Glutamatergic neuron (in vitro differentiated cells): Measurements from ENCODE around the gene NLRP6. TPM values are rescaled to one million over a fixed set of nuclear protein-coding genes. Genes with fewer than 3 reads are reported as not detected.
"Not testable (repeated sequence)": the region's sequence is repeated elsewhere in the genome, so short reads cannot be mapped to it uniquely, and the experiment has no call there.

ENCODE experiments used
- DNase-seq: peaks from one replicate; pipeline ENCODE4 v3.0.0; 2022
- H3K27ac Mint-ChIP-seq: one replicate; pipeline ENCODE4 v1.8.0; 2020; ENCODE audit warnings: mild to moderate bottlenecking, mixed read lengths, inconsistent platforms; ENCODE audit not compliant: unreplicated experiment
- H3K27me3 Mint-ChIP-seq: one replicate; pipeline ENCODE4 v1.8.0; 2020; ENCODE audit warnings: mild to moderate bottlenecking, moderate library complexity, mixed read lengths, inconsistent platforms; ENCODE audit not compliant: unreplicated experiment
- H3K36me3 Mint-ChIP-seq: one replicate; pipeline ENCODE4 v1.8.0; 2020; ENCODE audit warnings: mild to moderate bottlenecking, mixed read lengths, inconsistent platforms; ENCODE audit not compliant: unreplicated experiment
- H3K4me1 Mint-ChIP-seq: one replicate; pipeline ENCODE4 v1.8.0; 2020; ENCODE audit warnings: mild to moderate bottlenecking, low read depth, mixed read lengths, inconsistent platforms; ENCODE audit not compliant: unreplicated experiment
- H3K4me3 Mint-ChIP-seq: one replicate; pipeline ENCODE4 v1.8.0; 2020; ENCODE audit warnings: mild to moderate bottlenecking, mixed read lengths, inconsistent platforms; ENCODE audit not compliant: unreplicated experiment
- H3K9me3 Mint-ChIP-seq: one replicate; pipeline ENCODE4 v1.8.0; 2020; ENCODE audit warnings: mild to moderate bottlenecking, moderate library complexity, mixed read lengths, inconsistent platforms; ENCODE audit not compliant: unreplicated experiment
- total RNA-seq: library from RNA; stranded (reverse); fragmentation: NEBNext Ultra II Directional; extraction: Animal tissue kit (Norgen Biotek cat#: 25700); gene quantifications from one replicate; pipeline ENCODE4 v1.2.1, GENCODE V29; 2021; ENCODE audit not compliant: unreplicated experiment
- TF ChIP-seq, protein P1 (sequence below): fragments of 200-600 bp; sonication (generic); IDR thresholded peaks from one replicate; pipeline ENCODE4 v1.5.0; 2021; ENCODE audit not compliant: partially characterized antibody, unreplicated experiment

NLRP6 gene
- total RNA-seq, 1 donor from 2014 or later, result not detected

DNA sequence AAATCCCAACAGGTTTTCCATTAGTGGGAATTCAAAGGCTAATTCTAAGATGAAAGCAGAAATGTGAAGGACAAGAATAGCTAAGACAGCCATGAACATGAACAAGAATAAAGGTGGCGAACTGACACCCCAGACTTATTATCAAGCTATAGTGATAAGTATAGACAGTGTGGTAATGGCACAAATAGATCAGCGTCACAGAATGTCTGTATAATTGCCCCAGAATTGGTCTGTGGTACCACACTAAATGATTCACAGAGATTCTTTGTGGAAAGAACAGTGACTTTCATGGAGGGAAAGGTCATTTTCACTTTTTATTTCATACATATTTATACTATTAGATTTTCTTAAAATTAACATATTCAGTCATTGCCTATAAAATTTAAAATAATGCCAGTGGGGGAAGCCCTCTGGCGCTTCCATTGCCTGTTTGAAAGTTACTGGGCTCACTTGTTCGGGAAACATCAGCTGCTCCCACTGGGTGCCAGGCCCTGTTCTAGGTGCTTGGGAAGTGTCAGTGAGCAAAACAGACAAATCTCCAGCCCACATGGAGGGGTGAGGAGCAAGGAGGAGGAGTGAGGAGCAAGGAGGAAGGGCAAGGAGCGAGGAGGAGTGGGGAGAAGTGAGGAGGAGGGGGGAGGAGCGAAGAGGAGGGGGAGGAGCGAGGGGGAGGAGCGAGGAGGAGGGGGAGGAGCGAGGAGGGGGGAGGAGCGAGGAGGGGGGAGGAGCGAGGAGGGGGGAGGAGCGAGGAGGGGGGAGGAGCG is 11.3 kb upstream of the NLRP6 start:
- H3K9me3 Mint-ChIP-seq, result peaks cover 14% of the 10 kb centered on the region
- DNase-seq, result no peak
- peaks cover 13% of the 10 kb centered on the region for H3K36me3 Mint-ChIP-seq
- TF ChIP-seq, protein P1, sequence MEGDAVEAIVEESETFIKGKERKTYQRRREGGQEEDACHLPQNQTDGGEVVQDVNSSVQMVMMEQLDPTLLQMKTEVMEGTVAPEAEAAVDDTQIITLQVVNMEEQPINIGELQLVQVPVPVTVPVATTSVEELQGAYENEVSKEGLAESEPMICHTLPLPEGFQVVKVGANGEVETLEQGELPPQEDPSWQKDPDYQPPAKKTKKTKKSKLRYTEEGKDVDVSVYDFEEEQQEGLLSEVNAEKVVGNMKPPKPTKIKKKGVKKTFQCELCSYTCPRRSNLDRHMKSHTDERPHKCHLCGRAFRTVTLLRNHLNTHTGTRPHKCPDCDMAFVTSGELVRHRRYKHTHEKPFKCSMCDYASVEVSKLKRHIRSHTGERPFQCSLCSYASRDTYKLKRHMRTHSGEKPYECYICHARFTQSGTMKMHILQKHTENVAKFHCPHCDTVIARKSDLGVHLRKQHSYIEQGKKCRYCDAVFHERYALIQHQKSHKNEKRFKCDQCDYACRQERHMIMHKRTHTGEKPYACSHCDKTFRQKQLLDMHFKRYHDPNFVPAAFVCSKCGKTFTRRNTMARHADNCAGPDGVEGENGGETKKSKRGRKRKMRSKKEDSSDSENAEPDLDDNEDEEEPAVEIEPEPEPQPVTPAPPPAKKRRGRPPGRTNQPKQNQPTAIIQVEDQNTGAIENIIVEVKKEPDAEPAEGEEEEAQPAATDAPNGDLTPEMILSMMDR, result no peak
- no peak overlapping the region for H3K4me3 Mint-ChIP-seq
- H3K27me3 Mint-ChIP-seq, result peaks cover 2% of the 10 kb centered on the region
- H3K27ac Mint-ChIP-seq, result no peak overlapping the region
- no peaks in the 10 kb centered on the region for H3K4me1 Mint-ChIP-seq

DNA sequence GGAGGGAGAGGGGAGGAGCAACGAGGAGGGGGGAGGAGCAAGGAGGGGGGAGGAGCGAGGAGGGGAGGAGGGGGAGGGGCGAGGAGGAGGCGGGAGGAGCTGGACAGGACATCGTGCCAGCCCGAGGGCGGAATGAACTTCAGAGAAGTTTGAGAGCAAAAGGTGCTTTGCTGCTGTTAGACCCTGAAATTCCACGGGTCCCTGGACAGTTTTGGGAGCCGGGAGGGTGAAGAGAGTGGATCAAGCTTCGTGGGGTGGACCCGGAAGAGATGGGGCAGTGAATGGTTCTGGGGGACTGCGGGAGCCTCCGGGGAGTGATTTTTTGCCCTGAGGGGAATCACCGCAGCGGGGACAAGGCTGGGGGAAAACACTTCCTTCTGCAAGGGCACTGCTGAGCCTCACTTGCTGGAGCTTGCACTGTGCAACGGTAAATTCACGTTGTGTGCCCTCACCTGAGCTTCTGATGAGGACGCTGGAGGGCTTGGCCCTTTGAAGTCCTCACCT is 10.7 kb upstream of the NLRP6 start:
- no peak overlapping the region for H3K27ac Mint-ChIP-seq
- no peak overlapping the region for H3K4me3 Mint-ChIP-seq
- TF ChIP-seq, protein P1, result no peak
- peaks cover 8% of the 10 kb centered on the region for H3K36me3 Mint-ChIP-seq
- peaks cover 12% of the 10 kb centered on the region for H3K9me3 Mint-ChIP-seq
- no peaks in the 10 kb centered on the region for H3K4me1 Mint-ChIP-seq
- peaks cover 2% of the 10 kb centered on the region for H3K27me3 Mint-ChIP-seq
- DNase-seq, result no peak

DNA sequence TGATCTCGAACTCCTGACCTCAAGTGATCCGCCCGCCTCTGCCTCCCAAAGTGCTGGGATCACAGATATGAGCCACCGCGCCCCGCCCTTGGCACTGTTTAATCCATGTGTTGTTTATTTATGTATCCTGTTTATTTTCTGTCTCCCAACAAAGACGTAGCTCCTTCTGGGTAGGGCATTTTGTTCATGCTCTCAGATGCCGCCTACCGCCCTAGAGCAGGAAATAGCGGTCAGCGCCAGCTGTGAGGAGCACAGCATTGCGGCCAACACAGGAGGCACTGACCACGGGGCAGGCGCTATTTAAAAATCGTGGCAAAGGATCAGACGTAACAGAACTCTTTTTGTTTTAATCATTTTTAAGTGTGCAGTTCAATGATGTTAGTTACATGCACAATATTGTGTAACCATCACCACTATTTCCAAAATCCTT is 9.5 kb upstream of the NLRP6 start:
- H3K27me3 Mint-ChIP-seq, H3K36me3 Mint-ChIP-seq, H3K4me3 Mint-ChIP-seq, H3K27ac Mint-ChIP-seq, DNase-seq, H3K4me1 Mint-ChIP-seq: not testable (repeated sequence)
- peaks cover 14% of the 10 kb centered on the region for H3K9me3 Mint-ChIP-seq

DNA sequence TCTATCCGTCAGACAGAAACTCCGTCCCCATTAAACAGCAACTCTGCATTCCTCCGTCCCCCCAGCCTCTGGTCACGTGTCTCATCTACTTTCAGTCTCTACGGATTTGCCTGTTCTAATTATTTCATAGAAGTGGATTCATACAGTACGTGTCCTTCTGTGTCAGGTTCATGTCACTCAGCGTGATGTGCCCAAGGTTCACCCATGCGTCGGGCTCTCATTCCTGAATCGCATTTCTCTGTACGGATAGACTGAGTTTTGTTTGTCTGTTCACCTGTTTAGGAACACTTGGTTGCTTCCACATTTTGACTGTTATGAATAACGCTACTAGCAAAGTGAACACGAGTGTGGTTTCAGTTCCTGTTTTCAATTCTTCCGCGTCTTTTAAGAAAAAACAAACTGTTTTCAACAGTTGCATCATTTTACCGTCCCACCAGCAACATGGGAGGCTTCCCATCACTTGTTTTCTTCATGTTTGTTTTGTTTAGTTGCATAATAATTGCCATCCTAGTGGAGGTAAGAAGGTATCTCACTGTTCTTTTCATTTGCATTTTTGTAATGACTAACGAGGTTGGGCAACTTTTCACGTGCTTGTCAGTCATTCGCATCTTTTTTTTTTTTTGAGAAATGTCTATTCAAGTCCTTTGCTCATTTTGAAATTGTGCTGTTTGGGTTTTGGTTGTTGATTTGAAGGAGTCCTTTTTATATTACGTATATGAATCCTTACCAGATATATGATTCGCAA is 8.9 kb upstream of the NLRP6 start:
- no peak overlapping the region for H3K4me3 Mint-ChIP-seq
- peaks cover 8% of the 10 kb centered on the region for H3K36me3 Mint-ChIP-seq
- DNase-seq, result no peak
- no peaks in the 10 kb centered on the region for H3K4me1 Mint-ChIP-seq
- H3K9me3 Mint-ChIP-seq, result peaks cover 14% of the 10 kb centered on the region
- peaks cover 3% of the 10 kb centered on the region for H3K27me3 Mint-ChIP-seq
- TF ChIP-seq, protein P1, result no peak
- no peak overlapping the region for H3K27ac Mint-ChIP-seq

DNA sequence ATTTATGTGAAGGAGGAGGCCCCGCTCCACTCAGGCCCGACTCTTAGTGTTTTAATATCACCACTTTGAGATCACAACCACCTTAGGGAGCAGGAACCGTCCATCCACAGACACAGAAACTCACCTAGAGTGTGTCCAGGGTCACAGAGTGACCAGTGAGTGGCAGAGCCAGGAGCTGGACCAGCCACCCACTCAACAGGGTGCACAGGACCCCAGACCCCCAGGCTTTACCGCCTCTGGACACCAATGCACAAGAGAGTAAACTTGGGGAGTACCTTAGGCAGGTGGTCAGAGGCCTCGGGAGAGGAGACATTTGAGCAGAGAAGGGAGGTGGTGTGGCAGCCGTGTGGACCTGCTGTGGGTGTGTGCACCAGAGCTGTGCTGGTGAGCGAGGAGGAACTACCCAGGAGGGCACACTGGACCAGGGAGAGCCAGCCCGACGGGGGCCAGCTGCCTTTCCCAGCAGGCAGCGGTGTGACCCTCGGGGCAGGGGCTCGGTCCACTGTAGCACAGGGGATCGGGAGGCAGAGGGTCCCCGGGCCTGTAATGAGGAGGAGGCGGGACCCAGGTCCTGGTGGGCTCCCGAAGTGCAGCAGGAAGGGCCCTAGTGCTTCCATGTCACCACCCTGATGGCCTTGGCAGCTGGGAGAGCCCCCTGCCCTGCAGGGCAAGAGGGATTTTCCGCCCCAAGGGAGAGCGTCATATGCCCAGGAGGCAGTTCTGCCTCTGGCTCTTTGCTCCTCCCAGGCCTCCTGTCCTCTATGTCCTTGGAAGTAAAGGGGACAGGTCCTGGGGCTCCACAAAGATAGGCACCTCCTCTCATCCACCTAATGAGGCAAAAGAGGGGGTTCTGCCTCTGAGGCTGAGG is 7.5 kb upstream of the NLRP6 start:
- TF ChIP-seq, protein P1, result no peak
- peaks cover 14% of the 10 kb centered on the region for H3K9me3 Mint-ChIP-seq
- H3K4me1 Mint-ChIP-seq, result no peaks in the 10 kb centered on the region

More for the DNA sequence above, 7.5 kb upstream of the NLRP6 start:
- DNase-seq, result no peak
- Mint-ChIP-seq H3K4me3 (no peak overlapping the region), H3K36me3 (peaks cover 5% of the 10 kb centered on the region), H3K27me3 (peaks cover 3% of the 10 kb centered on the region), H3K27ac (no peak overlapping the region)
